GM15510 (cell line): ENCODE results near the gene P2RX7.

Experiments used
- POLR2A ChIP-seq: IDR thresholded peaks from 3 replicates; pipeline ENCODE4 v1.6.1; 2011; ENCODE audit warnings: borderline replicate concordance; ENCODE audit not compliant: insufficient read length; ENCODE audit errors: extremely low read depth

The P2RX7 gene

GRCh38 chr12:121190523-121191031 lies 57.9 kb downstream of the P2RX7 start:
- no peak for TF ChIP-seq POLR2A

GRCh38 chr12:121191151-121191550 lies 58.5 kb downstream of the P2RX7 start:
- TF ChIP-seq POLR2A, result no peak

- TF ChIP-seq POLR2A, result no peak
Measured at GRCh38 chr12:121196902-121197301, 64.2 kb downstream of the P2RX7 start.

- TF ChIP-seq POLR2A, result no peak
Measured at GRCh38 chr12:121198949-121199348, 66.3 kb downstream of the P2RX7 start.

- TF ChIP-seq POLR2A, result no peak
Measured at GRCh38 chr12:121202407-121203355, 70.0 kb downstream of the P2RX7 start.

GRCh38 chr12:121203482-121203881 lies 70.8 kb downstream of the P2RX7 start:
- TF ChIP-seq POLR2A, result no peak

GRCh38 chr12:121205491-121205890 lies 72.8 kb downstream of the P2RX7 start:
- no peak for TF ChIP-seq POLR2A

- no peak for TF ChIP-seq POLR2A
Measured at GRCh38 chr12:121209221-121209620, 76.5 kb downstream of the P2RX7 start.

- TF ChIP-seq POLR2A, result peak; percentile 97
Measured at GRCh38 chr12:121209624-121210572, 77.2 kb downstream of the P2RX7 start, which contains the start of gene P2RX4. Gene P2RX4 (plus strand): TSS chr12:121210129. CDS start chr12:121210165, 36 bp downstream.

- TF ChIP-seq POLR2A, result no peak
Measured at GRCh38 chr12:121212875-121213274, 80.2 kb downstream of the P2RX7 start.

GRCh38 chr12:121214166-121214777 lies 81.6 kb downstream of the P2RX7 start:
- no peak for TF ChIP-seq POLR2A

- no peak for TF ChIP-seq POLR2A
Measured at GRCh38 chr12:121214855-121215745, 82.4 kb downstream of the P2RX7 start.

GRCh38 chr12:121216102-121216501 lies 83.4 kb downstream of the P2RX7 start:
- no peak for TF ChIP-seq POLR2A
